GM12878 (cell line): ENCODE measurements around the gene CRYAB. TPM values are rescaled to one million over a fixed set of nuclear protein-coding genes. Genes with fewer than 3 reads are reported as not detected.

ENCODE experiments used
- ATF3 ChIP-seq: IDR thresholded peaks from 2 replicates; pipeline ENCODE4 v1.6.1; 2011; ENCODE audit warnings: low read depth, mild to moderate bottlenecking, low read length, moderate library complexity, borderline replicate concordance; ENCODE audit errors: extremely low read depth
- CEBPZ ChIP-seq: fragments of 150-350 bp; IDR thresholded peaks from 2 replicates; pipeline ENCODE4 v1.6.1; 2016; ENCODE audit warnings: low read depth, low read length
- CREB1 ChIP-seq: IDR thresholded peaks from 2 replicates; pipeline ENCODE4 v1.6.1; 2012; ENCODE audit warnings: low read depth, mild to moderate bottlenecking, inconsistent platforms
- EED ChIP-seq: sonication (generic); IDR thresholded peaks from 2 replicates; pipeline ENCODE4 v1.6.1; 2016; ENCODE audit warnings: antibody characterized with exemption, low read depth
- ESRRA ChIP-seq: IDR thresholded peaks from 2 replicates; pipeline ENCODE4 v1.6.1; 2012; ENCODE audit warnings: mild to moderate bottlenecking, low read length, improper control_type of control experiment
- ETV6 ChIP-seq, 2 experiments: fragments of 450-650 bp in 1 of 2; IDR thresholded peaks in 1 of 2; conservative IDR thresholded peaks in 1 of 2; 2 replicates each; pipeline ENCODE4 v1.6.1; 2014; ENCODE audit warnings: antibody characterized with exemption in 1 of 2, borderline replicate concordance in 1 of 2, low read depth in 1 of 2, mild to moderate bottlenecking in 1 of 2, moderate library complexity in 1 of 2
- EZH2 ChIP-seq: IDR thresholded peaks from 2 replicates; pipeline ENCODE4 v1.6.1; 2012; ENCODE audit warnings: low read depth, mild to moderate bottlenecking, control low read depth, inconsistent platforms, low read length, borderline replicate concordance; ENCODE audit not compliant: control insufficient read depth
- IRF3 ChIP-seq: fragments of 450-650 bp; IDR thresholded peaks from 2 replicates; pipeline ENCODE4 v1.6.1; 2014; ENCODE audit warnings: mild to moderate bottlenecking
- MAX ChIP-seq: IDR thresholded peaks from 2 replicates; pipeline ENCODE4 v1.6.1; 2012; ENCODE audit warnings: low read depth, low read length, improper control_type of control experiment
- NBN ChIP-seq: fragments of 450-650 bp; IDR thresholded peaks from 2 replicates; pipeline ENCODE4 v1.6.1; 2016
- NRF1 ChIP-seq: conservative IDR thresholded peaks from 2 replicates; pipeline ENCODE4 v1.6.1; 2011; ENCODE audit warnings: mild to moderate bottlenecking, low read depth, low read length, improper control_type of control experiment
- PKNOX1 ChIP-seq: fragments of 450-650 bp; IDR thresholded peaks from 2 replicates; pipeline ENCODE4 v1.6.1; 2016; ENCODE audit warnings: mild to moderate bottlenecking
- RAD51 ChIP-seq: fragments of 450-650 bp; IDR thresholded peaks from 2 replicates; pipeline ENCODE4 v1.6.1; 2016; ENCODE audit warnings: moderate library complexity, mild to moderate bottlenecking, inconsistent platforms
- RB1 ChIP-seq: fragments of 450-650 bp; formaldehyde crosslinking; IDR thresholded peaks from 2 replicates; pipeline ENCODE4 v1.6.1; 2017; ENCODE audit warnings: mild to moderate bottlenecking, borderline replicate concordance
- RELB ChIP-seq: fragments of 450-650 bp; IDR thresholded peaks from 2 replicates; pipeline ENCODE4 v1.6.1; 2017; ENCODE audit warnings: low read depth, mild to moderate bottlenecking, moderate library complexity
- SPI1 ChIP-seq: IDR thresholded peaks from 2 replicates; pipeline ENCODE4 v1.6.1; 2011; ENCODE audit warnings: low read depth, mild to moderate bottlenecking, low read length, moderate library complexity, borderline replicate concordance; ENCODE audit not compliant: insufficient read depth
- STAT1 ChIP-seq: fragments of 450-650 bp; conservative IDR thresholded peaks from 2 replicates; pipeline ENCODE4 v1.6.1; 2014; ENCODE audit warnings: antibody characterized with exemption, mild to moderate bottlenecking
- TAF1 ChIP-seq: IDR thresholded peaks from 2 replicates; pipeline ENCODE4 v1.6.1; 2011; ENCODE audit warnings: mild to moderate bottlenecking, low read depth, low read length, borderline replicate concordance
- TCF3 ChIP-seq: IDR thresholded peaks from 2 replicates; pipeline ENCODE4 v1.6.1; 2012; ENCODE audit warnings: low read depth, mild to moderate bottlenecking, low read length, borderline replicate concordance; ENCODE audit not compliant: insufficient read depth
- polyA plus RNA-seq, 11 experiments: library from polyadenylated mRNA; depleted of rRNA in 4 of 11; unstranded in 6 of 11; stranded (reverse) in 5 of 11; fragments of >200 nt; fragmentation: Nextera tagmentation in 4 of 11; fragmentation: Illumina TruSeq in 1 of 11; extraction: Ambion mirVana in 4 of 11; extraction: Trizol in 1 of 11; gene quantifications; 1 replicate in 1 of 11; 2 replicates in 10 of 11; pipeline versions ENCODE4 v1.2.1 to v1.2.3, GENCODE V29; 2011 to 2016; ENCODE audit warnings: inconsistent platforms in 2 of 11, missing spikeins in 2 of 11, low read depth in 1 of 11
- total RNA-seq, 4 experiments: library from RNA; depleted of rRNA in 3 of 4; stranded (reverse); fragments of >200 nt in 3 of 4; fragmentation: Illumina TruSeq in 1 of 4; extraction: Trizol in 1 of 4; gene quantifications; 2 replicates each; pipeline versions ENCODE4 v1.2.1 to v1.2.3, GENCODE V29; 2013 to 2021
- TF ChIP-seq, protein P1 (sequence below): IDR thresholded peaks from 2 replicates; pipeline ENCODE4 v1.6.1; 2012; ENCODE audit warnings: low read length, inconsistent platforms

Gene CRYAB
- total and polyA plus RNA-seq, 10 of the 15 experiments (the other 5 are each of a cell fraction or from before 2014, with no cell fraction given): 0.72 to 1.0 TPM; not detected in 8

DNA sequence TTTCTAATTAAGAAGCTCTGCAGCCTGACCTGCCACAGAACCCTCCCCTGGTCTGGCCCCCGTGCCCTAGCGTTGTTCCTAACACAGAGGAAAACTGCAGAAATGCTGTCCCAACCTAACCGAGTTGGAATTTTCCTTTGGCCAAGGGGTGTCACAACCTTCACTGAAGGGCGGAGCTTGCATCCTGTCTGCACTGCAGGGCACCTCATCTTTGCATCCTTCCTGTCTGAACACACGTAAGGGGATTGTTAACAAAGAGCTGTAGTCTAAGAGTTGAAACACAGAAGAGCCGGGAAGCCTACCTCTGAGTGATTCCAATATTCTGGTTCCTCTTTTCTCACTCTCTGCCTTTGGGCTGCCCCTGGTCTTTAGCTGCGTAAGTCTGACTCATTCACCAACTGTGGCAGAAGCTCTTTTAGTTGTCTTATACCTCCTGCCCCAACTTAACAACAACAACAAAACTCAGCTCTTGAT, 27.2 kb upstream of the CRYAB start (continued):
- TF ChIP-seq ATF3 (no peak), STAT1 (no peak), IRF3 (no peak), EZH2 (no peak), ETV6 (conservative IDR thresholded peaks at IDR 0.05 in 1 of 2, IDR thresholded peaks at IDR 0.05 in 1 of 2; ENCODE audit: borderline replicate concordance in 1 of 2, low read depth in 1 of 2) (no peak), MAX (no peak), RELB (0 out of 2 replicates have a peak, but pooled peaks have one; percentile 20), SPI1 (peak; percentile 86), TAF1 (0 out of 2 replicates have a peak, but pooled peaks have one; percentile 21), RB1 (no peak), ESRRA (no peak), NBN (0 out of 2 replicates have a peak, but pooled peaks have one; percentile 32), CEBPZ (no peak), EED (peak; percentile 83), TCF3 (no peak), RAD51 (no peak), PKNOX1 (no peak), NRF1 (no peak), CREB1 (peak; percentile 67)
- TF ChIP-seq, protein P1, sequence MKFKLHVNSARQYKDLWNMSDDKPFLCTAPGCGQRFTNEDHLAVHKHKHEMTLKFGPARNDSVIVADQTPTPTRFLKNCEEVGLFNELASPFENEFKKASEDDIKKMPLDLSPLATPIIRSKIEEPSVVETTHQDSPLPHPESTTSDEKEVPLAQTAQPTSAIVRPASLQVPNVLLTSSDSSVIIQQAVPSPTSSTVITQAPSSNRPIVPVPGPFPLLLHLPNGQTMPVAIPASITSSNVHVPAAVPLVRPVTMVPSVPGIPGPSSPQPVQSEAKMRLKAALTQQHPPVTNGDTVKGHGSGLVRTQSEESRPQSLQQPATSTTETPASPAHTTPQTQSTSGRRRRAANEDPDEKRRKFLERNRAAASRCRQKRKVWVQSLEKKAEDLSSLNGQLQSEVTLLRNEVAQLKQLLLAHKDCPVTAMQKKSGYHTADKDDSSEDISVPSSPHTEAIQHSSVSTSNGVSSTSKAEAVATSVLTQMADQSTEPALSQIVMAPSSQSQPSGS: peak; percentile 49; the same call in 1 of the 2 replicates
